Inflammatory macrophage (primary cell): Measurements from ENCODE around the gene FBRSL1.

ENCODE experiments used
- DNase-seq, 2 donors: peaks; one replicate each; pipeline ENCODE4 v3.0.0-alpha.2; 2020 to 2022

The FBRSL1 gene

GRCh38 chr12:132545164-132545953, 55.4 kb downstream of the FBRSL1 start:
- no peak for DNase-seq

- DNase-seq, result no peak
Observed at GRCh38 chr12:132545955-132546354, 56.0 kb downstream of the FBRSL1 start.

DNA sequence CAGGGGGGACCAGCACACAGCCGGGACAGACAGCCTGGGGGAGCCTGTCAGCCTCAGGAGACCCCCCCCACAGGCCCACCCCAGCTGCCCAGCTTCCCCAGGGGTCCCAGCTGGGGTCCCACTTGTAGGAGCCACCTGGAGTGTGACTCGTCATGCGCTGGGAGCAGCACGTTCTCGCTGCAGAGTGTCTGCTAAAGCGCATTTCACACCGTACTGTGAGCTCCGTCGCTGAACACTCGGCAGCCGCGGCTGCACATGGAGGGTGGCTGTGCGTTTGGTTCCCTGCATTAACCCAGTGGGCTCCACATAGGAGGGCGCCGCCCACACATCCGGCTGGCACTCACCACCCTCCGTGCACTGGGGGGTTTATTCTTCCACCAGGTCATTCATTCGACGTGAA, 56.7 kb downstream of the FBRSL1 start:
- no peak for DNase-seq

GRCh38 chr12:132547205-132547740, 57.3 kb downstream of the FBRSL1 start:
- DNase-seq, result no peak

DNA sequence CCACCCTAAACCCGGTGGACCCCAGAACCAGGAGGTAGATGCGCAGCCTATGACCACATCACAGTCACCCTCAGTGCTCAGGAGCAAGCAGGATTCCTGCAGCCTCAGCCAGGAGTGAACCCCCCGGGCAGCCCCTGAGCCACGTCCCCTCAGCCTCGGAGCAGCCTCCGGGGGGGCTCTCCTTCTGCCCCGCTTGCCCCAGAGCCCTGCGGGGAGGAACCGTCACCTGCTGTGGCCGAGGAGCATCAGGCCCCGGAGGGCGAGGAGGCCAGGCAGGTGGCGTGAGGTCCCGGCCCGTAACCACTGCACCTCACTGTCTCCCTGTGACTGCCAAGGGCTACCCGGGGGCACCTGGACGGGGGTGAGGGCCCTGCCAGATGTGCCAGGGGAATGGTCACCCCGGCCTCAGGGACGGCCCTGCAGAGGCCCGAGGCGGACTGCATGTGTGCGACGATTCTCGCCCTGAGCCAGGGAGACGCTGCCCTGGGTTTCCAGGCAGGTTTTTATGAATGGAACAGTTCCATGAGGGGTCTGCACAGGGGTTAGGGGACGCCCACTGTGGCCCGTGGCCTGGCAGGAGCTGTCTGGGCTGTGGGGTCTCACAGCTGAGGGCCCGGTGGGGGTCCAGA, 58.6 kb downstream of the FBRSL1 start:
- DNase-seq, result no peak

DNA sequence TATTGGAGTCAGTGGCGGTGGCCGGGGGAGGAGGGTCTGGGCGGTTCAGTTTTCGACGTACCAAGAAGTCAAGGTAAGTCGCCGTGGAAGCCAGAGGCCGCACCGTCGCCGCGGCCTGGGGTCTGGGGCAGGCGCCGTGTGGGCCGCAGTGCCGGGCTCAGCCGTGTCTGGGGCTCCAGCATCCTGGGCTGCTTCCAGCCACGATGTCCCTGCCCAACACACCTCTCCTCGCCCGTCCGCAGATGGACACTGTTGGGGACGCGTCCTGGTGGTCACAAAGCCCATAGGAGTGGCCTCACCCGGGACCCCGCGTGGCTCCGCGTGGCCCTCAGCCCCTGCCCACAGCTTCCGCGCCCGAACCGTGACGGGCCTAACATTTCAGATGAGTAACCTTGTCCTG, 59.1 kb downstream of the FBRSL1 start:
- DNase-seq, result no peak

DNA sequence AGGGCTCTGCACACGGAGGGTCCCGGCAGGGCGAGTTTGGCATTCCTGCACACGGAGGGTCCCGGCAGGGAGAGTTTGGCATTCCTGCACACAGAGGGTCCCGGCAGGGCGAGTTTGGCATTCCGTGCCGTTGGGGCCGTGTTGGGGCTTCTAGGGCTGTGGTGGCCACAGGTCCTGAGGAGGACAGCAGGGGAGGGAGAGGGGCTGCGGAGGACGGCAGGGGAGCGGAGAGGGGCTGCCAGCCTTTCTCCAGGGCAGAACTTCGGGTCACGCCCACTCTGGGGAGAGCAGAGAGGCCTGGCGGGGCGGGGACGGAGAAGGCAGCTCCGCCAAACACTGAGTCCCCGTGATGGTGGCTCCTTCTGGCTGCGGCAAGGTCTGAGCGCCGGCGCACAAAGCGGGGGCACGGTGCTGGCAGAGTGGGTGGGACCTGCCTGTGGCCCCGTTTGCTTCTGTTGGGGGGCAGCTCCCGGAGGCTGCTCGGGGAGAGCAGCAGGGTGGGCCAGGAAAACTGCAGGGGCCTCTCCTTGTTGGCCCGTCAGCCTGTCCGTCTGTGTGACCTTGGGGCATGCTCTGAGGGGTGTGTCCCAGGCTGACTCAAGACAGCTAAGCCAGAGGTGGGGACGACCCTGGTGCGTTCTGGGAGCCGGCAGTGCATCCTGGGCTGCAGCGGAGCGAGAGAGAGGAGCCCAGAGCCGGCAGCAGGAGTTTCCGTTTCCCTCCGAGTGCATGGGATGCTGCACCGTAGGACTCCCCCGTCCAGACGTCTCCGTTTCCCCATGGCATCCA, 60.3 kb downstream of the FBRSL1 start:
- no peak for DNase-seq

DNA sequence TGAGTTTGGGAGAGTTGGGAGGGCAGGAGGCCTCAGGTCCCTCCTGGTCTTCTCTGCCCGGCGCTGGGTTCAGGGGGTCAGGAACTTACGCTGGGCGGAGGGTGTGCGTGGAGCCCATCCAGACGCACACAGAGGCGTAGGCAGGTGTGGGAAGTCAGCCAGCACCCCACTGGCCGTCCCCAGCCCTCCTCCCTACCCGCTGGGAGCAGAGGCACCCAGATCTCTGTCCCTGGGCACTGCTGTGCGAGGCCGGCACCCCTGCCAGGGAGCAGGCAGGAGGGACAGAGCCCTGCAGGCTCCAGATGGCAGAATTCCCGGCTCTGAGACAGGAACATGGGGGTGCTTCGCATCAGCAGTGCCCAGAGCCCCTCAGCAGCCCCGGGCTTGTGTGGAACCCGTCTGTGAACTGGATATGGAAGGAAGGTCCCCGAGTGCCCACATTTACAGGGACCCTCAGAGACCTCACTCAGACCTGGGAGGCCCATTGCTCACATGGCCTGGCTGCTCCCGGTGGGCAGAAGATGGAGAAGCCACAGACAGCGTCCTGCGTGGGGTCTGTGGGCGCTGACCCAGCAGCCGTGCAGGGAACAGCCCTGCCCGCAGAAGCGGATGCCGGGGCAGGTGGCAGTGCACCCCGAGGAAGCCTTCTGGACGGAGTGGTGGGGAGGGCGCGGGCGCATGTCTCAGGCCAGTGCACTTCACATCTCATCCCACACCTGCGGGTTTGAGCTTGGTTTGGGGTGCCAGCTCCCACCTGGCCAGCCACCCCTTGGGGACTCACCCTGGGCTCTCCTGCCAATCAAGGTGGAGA, 61.1 kb downstream of the FBRSL1 start:
- DNase-seq, result no peak

GRCh38 chr12:132551641-132552031, 61.7 kb downstream of the FBRSL1 start:
- no peak for DNase-seq

DNA sequence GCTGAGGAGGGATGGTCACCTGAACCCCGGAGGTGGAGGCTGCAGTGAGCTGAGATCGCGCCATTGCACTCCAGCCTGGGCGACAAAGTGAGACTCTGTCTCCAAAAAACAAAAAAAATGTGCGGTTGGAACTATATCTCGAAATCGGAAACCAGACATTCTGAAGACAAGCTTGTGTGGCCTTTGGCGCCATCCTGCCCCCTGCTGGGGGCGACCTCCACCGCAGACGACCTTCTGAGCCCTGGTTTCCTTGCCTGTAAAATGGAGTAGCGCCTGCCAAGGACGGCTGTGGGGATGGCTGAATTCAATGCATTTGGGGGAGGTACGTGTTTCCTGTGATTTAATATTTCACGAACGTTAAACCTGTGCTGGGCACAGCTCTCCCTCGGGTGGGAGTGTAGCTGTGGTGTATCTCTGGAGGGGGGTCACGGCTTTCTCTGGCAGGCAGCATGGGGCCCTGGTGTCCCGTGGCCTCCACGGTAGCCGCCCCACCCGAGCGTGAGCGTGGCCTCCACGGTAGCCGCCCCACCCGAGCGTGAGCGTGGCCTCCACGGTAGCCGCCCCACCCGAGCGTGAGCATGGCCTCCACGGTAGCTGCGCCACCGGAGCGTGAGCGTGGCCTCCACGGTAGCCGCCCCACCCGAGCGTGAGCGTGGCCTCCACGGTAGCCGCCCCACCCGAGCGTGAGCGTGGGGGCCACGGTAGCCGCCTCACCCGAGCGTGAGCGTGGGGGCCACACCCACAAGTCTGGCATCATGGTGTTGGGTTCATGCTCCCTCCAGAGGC, 65.1 kb downstream of the FBRSL1 start:
- peak; percentile 6 to 8 for DNase-seq

GRCh38 chr12:132555686-132556085, 65.7 kb downstream of the FBRSL1 start:
- DNase-seq, result no peak

GRCh38 chr12:132556216-132556615, 66.3 kb downstream of the FBRSL1 start:
- no peak for DNase-seq

DNA sequence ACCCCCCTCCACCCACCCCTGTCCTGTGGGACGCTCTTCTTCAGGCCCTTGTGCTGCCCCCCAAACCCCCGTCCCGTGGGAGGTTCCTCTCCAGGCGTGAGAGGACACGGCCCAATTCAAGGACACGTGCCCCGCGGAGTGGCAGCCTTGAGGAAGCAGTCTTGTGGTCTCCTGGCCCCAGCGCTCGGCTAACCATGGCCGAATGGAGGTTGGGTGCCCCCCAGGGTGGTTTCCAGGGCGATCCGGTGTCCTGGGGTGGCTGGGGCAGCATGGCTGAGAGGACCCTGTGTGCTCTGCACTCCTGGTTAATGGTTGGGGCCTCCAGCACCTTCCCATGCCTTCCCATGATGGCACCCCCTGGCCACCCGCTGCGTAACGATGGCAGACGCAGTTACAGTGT, 66.8 kb downstream of the FBRSL1 start:
- DNase-seq, result no peak

- no peak for DNase-seq
Observed at GRCh38 chr12:132557291-132558015, 67.5 kb downstream of the FBRSL1 start.

DNA sequence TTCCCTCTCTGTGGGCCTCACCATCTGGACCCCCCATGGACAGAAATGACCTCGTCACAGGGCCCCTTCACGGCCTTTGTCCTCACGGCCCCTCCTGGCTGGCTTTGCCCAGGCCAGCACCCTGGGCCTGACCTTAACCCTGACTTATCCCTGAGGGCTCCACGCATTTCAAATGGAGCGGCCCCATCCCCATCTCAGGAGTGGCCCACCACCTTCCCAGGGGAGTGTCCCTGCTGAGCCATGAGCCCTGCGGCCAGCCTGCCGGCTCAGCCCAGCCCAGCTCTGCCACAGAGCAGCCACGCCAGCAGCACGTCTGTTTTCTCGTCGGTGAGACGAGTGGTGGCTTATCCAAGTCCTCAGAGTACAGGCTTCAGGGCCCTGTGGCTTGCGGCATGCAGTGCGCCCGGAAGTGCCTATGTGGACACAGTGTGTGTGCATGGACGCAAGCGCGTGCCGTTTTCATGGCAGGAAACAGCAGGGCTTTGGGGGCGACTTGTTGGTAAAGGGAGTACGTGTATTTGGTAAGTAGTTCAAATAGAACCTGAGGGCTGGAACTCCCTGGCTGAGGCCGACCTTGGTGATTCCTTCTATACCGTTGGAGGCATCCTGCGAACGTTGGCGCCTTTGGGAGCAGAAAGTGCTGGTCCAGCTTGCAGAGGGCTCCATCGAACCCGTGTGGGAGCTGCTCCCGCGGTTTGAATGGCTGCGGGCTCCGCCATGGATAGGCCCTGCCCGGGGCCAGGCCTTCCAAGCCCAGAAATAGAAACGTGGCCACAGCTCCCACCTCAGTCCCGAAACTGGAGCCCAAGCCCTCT, 68.3 kb downstream of the FBRSL1 start:
- DNase-seq, result peak; percentile 16 to 20

DNA sequence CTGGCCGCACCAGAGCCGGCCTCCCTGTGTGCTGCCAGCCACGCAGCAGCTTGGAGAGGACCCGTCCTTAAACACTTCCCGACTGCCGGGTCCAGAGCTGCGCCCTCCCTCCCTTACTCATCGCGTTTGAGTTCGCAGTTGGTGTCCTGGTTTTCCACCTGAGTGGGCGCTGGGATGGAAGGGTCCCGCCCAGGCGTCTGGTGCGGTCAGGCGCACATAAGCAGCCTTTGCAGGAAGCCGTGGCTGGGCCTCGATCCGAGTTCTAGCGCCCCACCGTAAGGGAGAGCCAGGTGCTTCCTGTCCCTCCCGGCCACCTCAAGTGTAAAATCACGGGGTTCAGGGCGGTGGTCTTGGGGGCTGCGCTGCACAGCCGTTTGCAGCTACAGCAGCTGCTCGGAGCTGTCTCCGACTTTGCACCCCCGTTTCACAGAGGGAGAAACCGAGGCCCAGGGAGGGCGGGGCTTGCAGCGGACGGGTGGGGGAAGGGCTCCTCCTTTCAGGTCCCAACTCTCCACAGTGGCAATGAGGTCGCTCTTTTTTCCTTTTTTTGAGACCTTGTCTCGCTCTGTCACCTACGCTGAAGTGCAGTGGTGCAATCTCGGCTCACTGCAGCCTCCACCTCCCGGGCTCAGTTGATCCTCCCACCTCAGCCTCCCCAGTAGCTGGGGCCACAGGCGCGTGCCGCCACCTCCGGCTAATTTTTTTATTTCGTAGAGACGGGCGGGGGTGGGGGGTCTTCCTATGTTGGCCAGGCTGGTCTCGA, 69.1 kb downstream of the FBRSL1 start:
- no peak for DNase-seq

GRCh38 chr12:132559652-132560363, 69.9 kb downstream of the FBRSL1 start:
- DNase-seq, result no peak

- DNase-seq, result no peak
Observed at GRCh38 chr12:132560364-132560613, 70.3 kb downstream of the FBRSL1 start.
